ENCODE data around the gene CAMK1D.

DNA sequence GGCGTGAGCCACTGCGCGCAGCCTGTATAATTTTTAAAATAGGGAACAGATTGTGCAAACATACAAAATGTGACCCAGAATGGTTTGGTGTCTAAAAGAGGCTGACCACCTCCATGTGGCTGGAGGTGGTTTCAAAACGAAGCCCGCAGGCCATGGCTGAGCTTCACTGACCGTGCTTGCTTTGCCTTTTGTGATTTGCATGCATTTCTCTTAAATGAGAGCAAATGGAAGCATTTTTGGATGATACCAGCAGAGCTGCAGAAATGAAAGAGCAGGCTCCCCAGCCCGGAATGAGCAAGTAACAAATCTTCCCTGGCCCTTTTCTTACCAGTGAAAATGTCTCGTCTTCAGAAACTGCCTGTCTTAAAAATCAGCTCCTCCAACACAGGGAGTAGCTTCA lies 239.9 kb downstream of the CAMK1D start:
- TF ChIP-seq, protein P1, sequence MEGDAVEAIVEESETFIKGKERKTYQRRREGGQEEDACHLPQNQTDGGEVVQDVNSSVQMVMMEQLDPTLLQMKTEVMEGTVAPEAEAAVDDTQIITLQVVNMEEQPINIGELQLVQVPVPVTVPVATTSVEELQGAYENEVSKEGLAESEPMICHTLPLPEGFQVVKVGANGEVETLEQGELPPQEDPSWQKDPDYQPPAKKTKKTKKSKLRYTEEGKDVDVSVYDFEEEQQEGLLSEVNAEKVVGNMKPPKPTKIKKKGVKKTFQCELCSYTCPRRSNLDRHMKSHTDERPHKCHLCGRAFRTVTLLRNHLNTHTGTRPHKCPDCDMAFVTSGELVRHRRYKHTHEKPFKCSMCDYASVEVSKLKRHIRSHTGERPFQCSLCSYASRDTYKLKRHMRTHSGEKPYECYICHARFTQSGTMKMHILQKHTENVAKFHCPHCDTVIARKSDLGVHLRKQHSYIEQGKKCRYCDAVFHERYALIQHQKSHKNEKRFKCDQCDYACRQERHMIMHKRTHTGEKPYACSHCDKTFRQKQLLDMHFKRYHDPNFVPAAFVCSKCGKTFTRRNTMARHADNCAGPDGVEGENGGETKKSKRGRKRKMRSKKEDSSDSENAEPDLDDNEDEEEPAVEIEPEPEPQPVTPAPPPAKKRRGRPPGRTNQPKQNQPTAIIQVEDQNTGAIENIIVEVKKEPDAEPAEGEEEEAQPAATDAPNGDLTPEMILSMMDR (IDR thresholded peaks at IDR 0.05) = no peak
- no peak for TF ChIP-seq FOXJ3 (CRISPR knock-in tag; IDR thresholded peaks at IDR 0.05)
- no peak for TF ChIP-seq NRF1 (IDR thresholded peaks at IDR 0.05; ENCODE audit: low read depth, low read length)
- TF ChIP-seq POLR2AphosphoS5 (IDR thresholded peaks at IDR 0.05; ENCODE audit: low read depth, low read length) = no peak
- TF ChIP-seq EZH2phosphoT487 (IDR thresholded peaks at IDR 0.05; ENCODE audit: borderline replicate concordance, low read depth) = no peak
- no peak for TF ChIP-seq TAF1 (IDR thresholded peaks at IDR 0.05; ENCODE audit: borderline replicate concordance, low read depth, low read length)
- TF ChIP-seq EP300 (IDR thresholded peaks at IDR 0.05; ENCODE audit: borderline replicate concordance in 1 of 2, low read depth in 1 of 2, low read length in 1 of 2) = no peak

All from SK-N-SH (cell line).